Panc1 (cell line): ENCODE data around the gene GRAMD1C. TPM values are rescaled to one million over a fixed set of nuclear protein-coding genes. Genes with fewer than 3 reads are reported as not detected.

ENCODE experiments used
- ATAC-seq: fragments of 200-7000 bp; cut with Tn5 transposase; 2 replicates; pipeline ENCODE4 v1.9.1; 2020; ENCODE audit warnings: mild to moderate bottlenecking, moderate library complexity
- BruUV-seq: library from RNA; stranded (reverse); fragments of 400-500 nt; replicated peaks from 2 replicates; lab custom pipeline; 2021; lab: Mats Ljungman, UMichigan
- CTCF ChIA-PET: fragments of 300-600 bp; sonication (Branson Sonifier 250); formaldehyde crosslinking; loops from one replicate; lab custom pipeline; 2022; ENCODE audit warnings: antibody characterized with exemption; lab: Charles Lee
- POLR2A ChIA-PET: fragments of 300-600 bp; sonication (Branson Sonifier 250); formaldehyde crosslinking; loops from one replicate; lab custom pipeline; 2022; ENCODE audit warnings: antibody characterized with exemption; lab: Charles Lee
- DNase-seq: peaks from one replicate; pipeline ENCODE4 v3.0.0-alpha.2; 2010; ENCODE audit warnings: low read depth, low spot score
- H3K27ac ChIP-seq: 2 replicates; pipeline ENCODE4 v1.5.1; 2011; ENCODE audit warnings: mild to moderate bottlenecking, low read length, inconsistent platforms
- H3K27me3 ChIP-seq: fragments of 200-500 bp; sonication (Bioruptor generic); 2 replicates; pipeline ENCODE4 v1.6.0; 2014; ENCODE audit warnings: low read length, inconsistent platforms; ENCODE audit not compliant: control insufficient read depth, insufficient read depth
- H3K36me3 ChIP-seq: fragments of 200-500 bp; sonication (Bioruptor generic); 2 replicates; pipeline ENCODE4 v1.5.1; 2014; ENCODE audit warnings: inconsistent platforms, mild to moderate bottlenecking, low read length, moderate library complexity; ENCODE audit not compliant: control insufficient read depth, insufficient read depth
- H3K4me1 ChIP-seq: 2 replicates; pipeline ENCODE4 v1.5.1; 2011; ENCODE audit warnings: inconsistent platforms, mild to moderate bottlenecking, low read length, moderate library complexity; ENCODE audit not compliant: control insufficient read depth, insufficient read depth
- H3K4me3 ChIP-seq, 2 experiments: 2 replicates each; pipeline ENCODE4 v1.5.1; 2011 to 2012; ENCODE audit warnings: low read depth in 2 of 2, low read length in 2 of 2, mild to moderate bottlenecking in 2 of 2, inconsistent platforms in 1 of 2, moderate library complexity in 1 of 2
- H3K9me3 ChIP-seq: fragments of 200-500 bp; sonication (Bioruptor generic); 2 replicates; pipeline ENCODE4 v1.5.1; 2014; ENCODE audit warnings: low read depth, mild to moderate bottlenecking, inconsistent platforms, low read length, moderate library complexity; ENCODE audit not compliant: control insufficient read depth, insufficient read depth
- CTCF ChIP-seq: fragments of 450-650 bp; IDR thresholded peaks from 2 replicates; pipeline ENCODE4 v1.5.1; 2017; ENCODE audit warnings: mild to moderate bottlenecking
- POLR2AphosphoS5 ChIP-seq: IDR thresholded peaks from 2 replicates; pipeline ENCODE4 v1.6.1; 2012; ENCODE audit warnings: mild to moderate bottlenecking, low read depth, low read length, moderate library complexity
- REST ChIP-seq, 2 experiments: IDR thresholded peaks; 2 replicates each; pipeline ENCODE4 v1.6.1; 2011 to 2012; ENCODE audit warnings: low read depth in 2 of 2, control low read depth in 1 of 2, low read length in 1 of 2, mild to moderate bottlenecking in 1 of 2, moderate library complexity in 1 of 2; ENCODE audit not compliant: insufficient read depth in 1 of 2
- SIN3A ChIP-seq: IDR thresholded peaks from 2 replicates; pipeline ENCODE4 v1.6.1; 2012; ENCODE audit warnings: low read depth, mild to moderate bottlenecking, low read length, moderate library complexity, borderline replicate concordance; ENCODE audit not compliant: insufficient read depth
- TCF7L2 ChIP-seq: IDR thresholded peaks from 2 replicates; pipeline ENCODE4 v1.6.1; 2011; ENCODE audit warnings: mild to moderate bottlenecking, low read depth, low read length, inconsistent platforms
- in situ Hi-C: cut with HindIII; loops from 2 replicates; pipeline ENCODE4 v1.10.0; 2016; ENCODE audit warnings: low sequenced_read_pairs, low pct_unique_long_range_greater_than_20kb
- intact Hi-C: fragments of 100-400 bp; cut with micrococcal nuclease; formaldehyde crosslinking; loops from one replicate; pipeline ENCODE4 v1.10.0; 2022; ENCODE audit not compliant: unreplicated experiment
- total RNA-seq: library from RNA; stranded (reverse); gene quantifications from one replicate; pipeline ENCODE4 v1.2.1, GENCODE V29; 2021; ENCODE audit not compliant: unreplicated experiment

Gene GRAMD1C
- total RNA-seq, 1 experiment from 2014 or later = 3.9 TPM

- no peaks in the 10 kb centered on the region for H3K36me3 ChIP-seq
- peaks cover 3% of the 10 kb centered on the region for H3K4me1 ChIP-seq
- no peak for TF ChIP-seq CTCF
- no peak for TF ChIP-seq SIN3A
- TF ChIP-seq POLR2AphosphoS5 = no peak
- no peak for TF ChIP-seq REST (IDR thresholded peaks at IDR 0.05; ENCODE audit: insufficient read depth in 1 of 2, low read depth in 2 of 2, low read length in 1 of 2)
- no peak for TF ChIP-seq TCF7L2
- ATAC-seq = peak; percentile 31; the same call in 1 of the 2 replicates
- CTCF ChIA-PET = interaction anchor here (0.6 kb wide), 1 partner anchor 15 kb away, joined by 3 read pairs; no protein-coding TSS in a partner anchor
- H3K9me3 ChIP-seq = peaks cover 6% of the 10 kb centered on the region; the same call in 1 of the 2 replicates
- in situ Hi-C loops (no loop called here), intact Hi-C loops (no loop called here)
- no peaks in the 10 kb centered on the region for H3K27me3 ChIP-seq
- DNase-seq = no peak
- POLR2A ChIA-PET = no interaction called here
- no peak overlapping the region for H3K4me3 ChIP-seq
- no TSS peak for BruUV-seq
- H3K27ac ChIP-seq = no peak overlapping the region
Observed at GRCh38 chr3:113829576-113830354, 8.8 kb upstream of the GRAMD1C start.

- H3K27ac ChIP-seq = no peak overlapping the region
- H3K4me1 ChIP-seq = peaks cover 3% of the 10 kb centered on the region; the same call in 1 of the 2 replicates
- ChIA-PET POLR2A (no interaction called here), CTCF (no interaction called here)
- H3K27me3 ChIP-seq = no peaks in the 10 kb centered on the region
- no peak overlapping the region for H3K4me3 ChIP-seq
- TF ChIP-seq POLR2AphosphoS5 (no peak), TCF7L2 (no peak), SIN3A (no peak), REST (IDR thresholded peaks at IDR 0.05; ENCODE audit: insufficient read depth in 1 of 2, low read depth in 2 of 2, low read length in 1 of 2) (no peak), CTCF (no peak)
- no peaks in the 10 kb centered on the region for H3K36me3 ChIP-seq
- peaks cover 6% of the 10 kb centered on the region; the same call in 1 of the 2 replicates for H3K9me3 ChIP-seq
- DNase-seq = no peak
- ATAC-seq = no peak
- no TSS peak for BruUV-seq
- intact Hi-C loops (no loop called here), in situ Hi-C loops (no loop called here)
Observed at GRCh38 chr3:113831103-113831355, 7.6 kb upstream of the GRAMD1C start.
